Mesendoderm (in vitro differentiated cells): ENCODE data around the gene ANKRD66.
"Not testable (repeated sequence)": the region's sequence is repeated elsewhere in the genome, so short reads cannot be mapped to it uniquely, and the experiment has no call there.

Experiments used
- DNase-seq: peaks from one replicate; pipeline ENCODE4 v3.0.0; 2013
- H2AK5ac ChIP-seq: 2 replicates; pipeline ENCODE4 v1.6.1; 2013; ENCODE audit warnings: low read length, inconsistent platforms
- H2BK120ac ChIP-seq: 2 replicates; pipeline ENCODE4 v1.6.1; 2013; ENCODE audit warnings: low read depth, mild to moderate bottlenecking, low read length, moderate library complexity, mixed read lengths
- H2BK15ac ChIP-seq: replicated peaks from 2 replicates; pipeline ENCODE4 v1.6.1; 2013; ENCODE audit warnings: low read depth, mild to moderate bottlenecking, moderate library complexity
- H2BK5ac ChIP-seq: 2 replicates; pipeline ENCODE4 v1.6.1; 2013; ENCODE audit warnings: low read length, inconsistent platforms
- H3K18ac ChIP-seq: 2 replicates; pipeline ENCODE4 v1.6.1; 2013; ENCODE audit warnings: mild to moderate bottlenecking, low read length, mixed read lengths
- H3K23ac ChIP-seq: one replicate; pipeline ENCODE4 v1.6.1; 2013; ENCODE audit warnings: low read length
- H3K27ac ChIP-seq: 2 replicates; pipeline ENCODE4 v1.5.1; 2013; ENCODE audit warnings: low read depth, mild to moderate bottlenecking, inconsistent platforms, low read length, moderate library complexity
- H3K27me3 ChIP-seq: 2 replicates; pipeline ENCODE4 v1.6.1; 2013; ENCODE audit warnings: low read length, control low read depth, mild to moderate bottlenecking, inconsistent platforms; ENCODE audit not compliant: insufficient read depth, poor library complexity
- H3K36me3 ChIP-seq: 2 replicates; pipeline ENCODE4 v1.6.1; 2013; ENCODE audit warnings: low read length, inconsistent platforms; ENCODE audit not compliant: control insufficient read depth, insufficient read depth
- H3K4ac ChIP-seq: one replicate; pipeline ENCODE4 v1.6.1; 2013; ENCODE audit warnings: low read depth, mild to moderate bottlenecking, low read length, moderate library complexity
- H3K4me1 ChIP-seq: 2 replicates; pipeline ENCODE4 v1.6.1; 2013; ENCODE audit warnings: low read depth, low read length, inconsistent platforms; ENCODE audit not compliant: control insufficient read depth
- H3K4me2 ChIP-seq: 2 replicates; pipeline ENCODE4 v1.6.1; 2013; ENCODE audit warnings: low read length
- H3K4me3 ChIP-seq: 2 replicates; pipeline ENCODE4 v1.5.1; 2013; ENCODE audit warnings: mild to moderate bottlenecking, low read length
- H3K56ac ChIP-seq: one replicate; pipeline ENCODE4 v1.6.1; 2013; ENCODE audit warnings: low read length
- H3K79me1 ChIP-seq: 2 replicates; pipeline ENCODE4 v1.6.1; 2013; ENCODE audit warnings: low read length, inconsistent platforms
- H3K79me2 ChIP-seq: 2 replicates; pipeline ENCODE4 v1.6.1; 2013; ENCODE audit warnings: mild to moderate bottlenecking, low read length; ENCODE audit not compliant: control insufficient read depth, insufficient read depth
- H3K9ac ChIP-seq: 2 replicates; pipeline ENCODE4 v1.6.1; 2013; ENCODE audit warnings: low read length, inconsistent platforms
- H4K5ac ChIP-seq: one replicate; pipeline ENCODE4 v1.6.1; 2013; ENCODE audit warnings: low read length
- H4K8ac ChIP-seq: one replicate; pipeline ENCODE4 v1.6.1; 2013; ENCODE audit warnings: low read depth, mild to moderate bottlenecking, control low read depth, low read length, moderate library complexity
- WGBS: extraction: QIAGEN DNeasy Blood & Tissue Kit; methylation state at CpG from one replicate; pipeline ENCODE4 v1.1.7; 2013; ENCODE audit warnings: low lambda C conversion rate, missing lambda C conversion rate; ENCODE audit not compliant: insufficient coverage; ENCODE audit errors: extremely low coverage; 5-methylcytosine and 5-hydroxymethylcytosine counted together

The ANKRD66 gene

DNA sequence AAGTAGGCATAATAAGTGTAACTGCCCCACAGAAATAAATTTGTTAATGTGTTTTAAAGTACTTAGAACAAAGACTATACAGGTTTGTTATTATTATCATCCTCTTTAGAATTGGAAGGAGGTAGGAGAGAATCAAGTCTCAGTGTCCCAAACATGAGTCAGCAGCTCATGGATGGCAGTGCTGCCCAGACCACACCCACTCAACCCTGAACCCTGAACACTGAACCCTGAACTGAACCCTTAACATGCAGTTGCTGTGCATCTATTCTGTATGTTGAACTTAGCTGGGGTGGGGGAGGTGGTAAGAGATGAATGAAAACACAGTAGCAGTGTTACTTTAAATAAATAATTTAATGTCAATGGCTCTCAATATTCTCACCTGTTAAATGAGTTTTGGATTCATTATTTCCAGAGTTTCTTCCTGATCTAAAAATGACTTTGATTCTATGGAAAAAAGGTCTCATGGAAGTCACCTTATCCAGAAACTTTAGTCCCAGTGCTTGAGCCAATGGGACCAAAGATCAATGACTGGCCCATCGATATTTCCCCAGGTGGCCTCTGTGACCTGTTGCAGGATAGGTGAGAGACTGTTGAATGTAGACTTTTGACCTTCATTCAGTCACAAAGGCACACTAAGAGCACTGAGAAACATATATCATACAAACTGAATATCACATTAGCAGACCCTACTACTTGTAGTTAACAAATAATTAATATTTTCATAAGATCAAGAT lies 3.1 kb upstream of the ANKRD66 start:
- H3K9ac ChIP-seq: no peak overlapping the region
- no peak for DNase-seq
- H3K23ac ChIP-seq: no peak overlapping the region
- no peaks in the 10 kb centered on the region for H3K79me1 ChIP-seq
- H3K4me2 ChIP-seq: no peak overlapping the region
- no peak overlapping the region for H3K27ac ChIP-seq
- no peak overlapping the region for H3K56ac ChIP-seq
- H2BK15ac ChIP-seq: no peak overlapping the region
- H2AK5ac ChIP-seq: no peak overlapping the region
- H4K8ac ChIP-seq: no peak overlapping the region
- no CpG with 5 or more reads among the region's 1 CpG for WGBS
- no peak overlapping the region for H2BK5ac ChIP-seq
- no peaks in the 10 kb centered on the region for H3K36me3 ChIP-seq
- H3K27me3 ChIP-seq: no peaks in the 10 kb centered on the region
- no peak overlapping the region for H3K4me3 ChIP-seq
- no peak overlapping the region for H4K5ac ChIP-seq
- H3K4ac ChIP-seq: no peak overlapping the region
- no peak overlapping the region for H2BK120ac ChIP-seq
- no peaks in the 10 kb centered on the region for H3K79me2 ChIP-seq
- no peaks in the 10 kb centered on the region for H3K4me1 ChIP-seq
- no peak overlapping the region for H3K18ac ChIP-seq

DNA sequence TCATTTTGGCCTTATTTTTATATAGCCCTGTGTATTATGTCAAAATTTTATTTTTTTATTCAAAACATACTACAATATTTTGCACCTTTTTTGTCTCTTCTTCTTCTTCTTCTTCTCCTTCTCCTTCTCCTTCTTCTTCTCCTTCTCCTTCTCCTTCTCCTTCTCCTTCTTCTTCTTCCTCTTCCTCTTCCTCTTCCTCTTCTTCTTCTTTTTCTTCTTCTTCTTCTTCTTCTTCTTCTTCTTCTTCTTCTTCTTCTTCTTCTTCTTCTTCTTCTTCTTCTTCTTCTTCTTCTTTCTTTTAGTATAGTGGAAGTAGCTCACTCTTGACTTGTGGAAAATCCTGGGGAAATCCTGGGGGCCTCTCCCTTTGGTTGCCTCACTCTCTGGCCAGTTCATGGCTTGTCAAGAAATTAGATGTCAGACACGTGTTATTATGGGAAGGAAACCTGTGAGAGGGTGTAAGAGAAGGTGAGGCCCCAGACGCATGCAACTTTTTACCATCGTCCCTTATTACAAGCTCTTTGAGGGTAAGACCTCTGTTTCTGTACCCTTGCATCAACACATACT lies 2.5 kb upstream of the ANKRD66 start:
- not testable (repeated sequence) for H3K36me3 ChIP-seq, H3K4me1 ChIP-seq, H2BK5ac ChIP-seq, H4K5ac ChIP-seq, H3K4me2 ChIP-seq, H2AK5ac ChIP-seq, H4K8ac ChIP-seq, H3K4ac ChIP-seq, H3K27me3 ChIP-seq, H3K79me2 ChIP-seq, DNase-seq, H3K4me3 ChIP-seq, H3K56ac ChIP-seq, H3K23ac ChIP-seq, H3K79me1 ChIP-seq, H3K27ac ChIP-seq, H3K18ac ChIP-seq, H2BK120ac ChIP-seq, H2BK15ac ChIP-seq, H3K9ac ChIP-seq
- WGBS: no CpG with 5 or more reads among the region's 3 CpGs

DNA sequence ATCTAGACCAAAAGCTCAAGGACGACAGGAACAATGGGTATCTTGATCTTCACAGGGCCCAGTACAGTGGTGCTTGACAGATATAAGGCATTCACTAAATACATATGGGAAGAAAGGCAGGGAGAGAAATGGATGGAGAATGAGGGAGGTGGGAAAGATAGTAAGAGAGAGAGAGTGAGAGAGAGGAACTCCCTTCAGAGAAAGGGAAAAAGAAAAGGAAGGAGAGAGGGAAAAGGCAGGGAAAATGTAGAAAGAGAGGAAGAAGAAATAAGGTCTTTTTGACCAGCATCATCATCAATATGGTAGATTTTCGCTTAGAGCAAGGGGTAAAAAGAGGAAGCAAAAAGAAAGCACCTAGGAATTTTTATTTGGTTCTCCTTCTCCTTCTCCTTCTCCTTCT lies 760 bp upstream of the ANKRD66 start:
- Histone ChIP-seq H3K23ac (no peak overlapping the region), H3K4ac (no peak overlapping the region), H3K27me3 (no peaks in the 10 kb centered on the region), H3K18ac (no peak overlapping the region), H3K79me2 (no peaks in the 10 kb centered on the region), H4K8ac (no peak overlapping the region), H3K56ac (no peak overlapping the region), H3K4me2 (no peak overlapping the region), H2BK120ac (no peak overlapping the region), H3K9ac (no peak overlapping the region), H3K4me1 (no peaks in the 10 kb centered on the region), H4K5ac (no peak overlapping the region), H2AK5ac (no peak overlapping the region), H3K4me3 (no peak overlapping the region), H3K79me1 (no peaks in the 10 kb centered on the region), H2BK5ac (no peak overlapping the region), H3K27ac (no peak overlapping the region), H3K36me3 (no peaks in the 10 kb centered on the region), H2BK15ac (no peak overlapping the region)
- no CpG with 5 or more reads among the region's 2 CpGs for WGBS
- DNase-seq: no peak

DNA sequence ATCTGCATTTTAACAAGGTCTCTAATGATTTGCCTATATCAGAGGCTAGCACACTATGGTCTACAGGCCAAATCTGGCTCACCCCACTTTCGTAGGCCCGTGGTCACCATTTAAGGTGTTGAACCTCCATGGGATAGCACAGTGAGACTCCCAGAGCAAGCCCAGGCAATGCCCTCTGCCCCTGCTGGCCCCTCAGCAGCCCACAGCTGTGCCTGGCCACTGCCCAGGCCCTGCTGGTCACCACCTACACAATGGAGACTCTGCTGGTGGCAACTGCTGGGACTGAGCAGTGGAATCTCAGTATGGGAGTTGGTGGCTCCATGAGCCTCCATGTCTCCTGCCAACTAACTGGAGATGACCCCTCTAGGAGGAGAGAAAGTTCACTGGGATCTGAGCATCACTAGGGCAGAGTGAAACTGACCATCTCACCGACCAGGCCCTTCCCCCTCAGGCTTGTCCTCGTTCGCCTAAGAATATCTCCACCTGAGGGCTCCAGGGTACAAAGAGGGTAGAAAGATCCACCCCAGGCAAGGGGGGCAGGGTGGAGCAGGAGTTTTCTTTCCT lies 2.3 kb downstream of the ANKRD66 start:
- Histone ChIP-seq H2BK15ac (no peak overlapping the region), H2BK120ac (no peak overlapping the region), H3K18ac (no peak overlapping the region), H3K27ac (no peak overlapping the region), H3K56ac (no peak overlapping the region), H3K79me2 (no peaks in the 10 kb centered on the region), H3K4me3 (no peak overlapping the region), H3K4me2 (no peak overlapping the region), H3K79me1 (no peaks in the 10 kb centered on the region), H3K23ac (no peak overlapping the region), H4K8ac (no peak overlapping the region), H4K5ac (no peak overlapping the region), H2AK5ac (no peak overlapping the region), H3K4me1 (no peaks in the 10 kb centered on the region), H3K4ac (no peak overlapping the region), H3K36me3 (no peaks in the 10 kb centered on the region), H3K27me3 (no peaks in the 10 kb centered on the region), H2BK5ac (no peak overlapping the region), H3K9ac (no peak overlapping the region)
- no peak for DNase-seq
- WGBS: no CpG with 5 or more reads among the region's 5 CpGs

DNA sequence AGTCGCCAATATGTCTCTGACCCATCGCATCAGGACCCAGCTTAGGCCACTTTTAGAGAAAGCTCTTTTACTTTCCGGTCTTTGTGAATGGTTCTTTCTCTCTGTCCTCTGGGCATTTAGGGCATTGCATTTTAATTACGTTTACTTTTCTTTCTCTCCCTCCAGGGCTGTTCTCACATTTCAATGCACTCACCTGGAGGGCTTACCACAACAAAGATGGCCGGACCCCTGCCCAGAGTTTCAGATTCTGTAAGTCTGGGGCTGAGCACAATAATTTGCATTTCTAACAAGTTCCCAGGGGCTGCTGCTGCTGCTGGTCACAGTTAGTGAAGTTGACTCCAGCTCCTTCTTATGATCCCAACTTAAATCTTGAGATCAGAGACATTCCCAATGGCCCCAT lies 3.0 kb downstream of the ANKRD66 start:
- Histone ChIP-seq H3K79me2 (no peaks in the 10 kb centered on the region), H3K18ac (no peak overlapping the region), H3K56ac (no peak overlapping the region), H3K23ac (no peak overlapping the region), H4K8ac (no peak overlapping the region), H3K4me1 (no peaks in the 10 kb centered on the region), H2BK5ac (no peak overlapping the region), H2AK5ac (no peak overlapping the region), H2BK15ac (no peak overlapping the region), H3K4me2 (no peak overlapping the region), H3K4ac (no peak overlapping the region), H3K79me1 (no peaks in the 10 kb centered on the region), H3K36me3 (no peaks in the 10 kb centered on the region), H3K27ac (no peak overlapping the region), H4K5ac (no peak overlapping the region), H3K27me3 (no peaks in the 10 kb centered on the region), H2BK120ac (no peak overlapping the region), H3K4me3 (no peak overlapping the region), H3K9ac (no peak overlapping the region)
- peak; percentile 34 for DNase-seq
- no CpG with 5 or more reads among the region's 5 CpGs for WGBS
